Psoas muscle (tissue), 8 donors: ENCODE measurements around the gene RPAP3. TPM values are rescaled to one million over a fixed set of nuclear protein-coding genes. Genes with fewer than 3 reads are reported as not detected.

ENCODE experiments used
- ATAC-seq, 4 donors: fragments of 200-7000 bp; cut with Tn5 transposase; one replicate each; pipeline ENCODE4 v1.9.1; 2020; ENCODE audit warnings: moderate library complexity in 3 of 4, mild to moderate bottlenecking in 2 of 4
- DNase-seq, 2 donors: peaks; one replicate each; pipeline ENCODE4 v3.0.0-alpha.2; 2020
- H3K27ac ChIP-seq: fragments of 200-600 bp; one replicate; pipeline ENCODE4 v1.8.0; 2022
- H3K27me3 ChIP-seq, 3 donors: fragments of 200-600 bp in 1 of 3; one replicate each; pipeline versions ENCODE4 v1.6.1 to v1.8.0; 2013 to 2022; ENCODE audit warnings: low read length in 2 of 3, mild to moderate bottlenecking in 2 of 3, moderate library complexity in 1 of 3; ENCODE audit not compliant: insufficient read depth in 3 of 3
- H3K36me3 ChIP-seq, 2 donors: fragments of 200-600 bp in 1 of 2; one replicate each; pipeline versions ENCODE4 v1.6.1 to v1.8.0; 2013 to 2022; ENCODE audit warnings: low read depth in 1 of 2, mild to moderate bottlenecking in 1 of 2, moderate library complexity in 1 of 2; ENCODE audit not compliant: insufficient read depth in 1 of 2
- H3K4me1 ChIP-seq: fragments of 200-600 bp; one replicate; pipeline ENCODE4 v1.8.0; 2022
- H3K4me3 ChIP-seq: fragments of 200-600 bp; one replicate; pipeline ENCODE4 v1.8.0; 2022; ENCODE audit warnings: mild to moderate bottlenecking
- H3K9me3 ChIP-seq: fragments of 200-600 bp; one replicate; pipeline ENCODE4 v1.8.0; 2022
- CTCF ChIP-seq: fragments of 200-600 bp; IDR thresholded peaks from one replicate; pipeline ENCODE4 v1.8.0; 2022; ENCODE audit warnings: antibody characterized with exemption
- WGBS, 3 donors: extraction: QIAGEN DNeasy Blood & Tissue Kit; methylation state at CpG; one replicate each; pipeline versions ENCODE4 v1.1.6 to v1.1.7; 2013; 5-methylcytosine and 5-hydroxymethylcytosine counted together
- intact Hi-C, 2 donors: fragments of 100-400 bp; cut with DNase I; formaldehyde crosslinking; loops; one replicate each; pipeline versions ENCODE4 v1.11.0 to v1.14.2; 2022
- polyA plus RNA-seq, 3 donors: library from polyadenylated mRNA; stranded (reverse); fragments of 200-250 nt; gene quantifications; one replicate each; pipeline ENCODE4 v1.2.3, GENCODE V29; 2013
- total RNA-seq, 4 donors: library from RNA; stranded (reverse); fragmentation: NEBNext Ultra II Directional in 2 of 4; extraction: Animal tissue kit (Norgen Biotek cat#: 25700) in 2 of 4; gene quantifications; one replicate each; pipeline versions ENCODE4 v1.2.1 to v1.2.4, GENCODE V29; 2021 to 2023
- donor health status: healthy with polysubstance abuse.
- donor health status: DM: no; HTN: no; CAD: no; lungs with moderate emphysema.
- donor health status: Bipolar disorder and iron deficiency.
- donor health status: healthy.
- donor health status: DM: yes; HTN: yes; CAD: no.
- donor health status: DM: no; HTN: no; CAD: no.
- donor health status: DM: no; HTN: no; CAD: no.
- donor health status: DM: yes; HTN: yes; CAD: no.

RPAP3 gene
- total and polyA plus RNA-seq, 7 donors: 18.8 to 43.2 (median 26.4) TPM

GRCh38 chr12:47752552-47752951 lies 46.7 kb upstream of the RPAP3 start:
- 54 to 60% (median 56%) methylated on average over 7 of the region's 7 CpGs for WGBS, 3 donors
- no peaks in the 10 kb centered on the region for H3K9me3 ChIP-seq
- ATAC-seq (no peak), DNase-seq (no peak)
- H3K4me3 ChIP-seq: no peak overlapping the region
- peaks cover 38% of the 10 kb centered on the region for H3K4me1 ChIP-seq
- intact Hi-C loops: no loop called here
- H3K27ac ChIP-seq: peak overlapping the region; percentile 89
- no peak for TF ChIP-seq CTCF
- H3K36me3 ChIP-seq: peaks cover 0 to 3% of the 10 kb centered on the region in 2 donors
- H3K27me3 ChIP-seq: no peaks in the 10 kb centered on the region

- ATAC-seq (no peak), DNase-seq (no peak)
- no peak overlapping the region for H3K4me3 ChIP-seq
- no peaks in the 10 kb centered on the region for H3K27me3 ChIP-seq
- TF ChIP-seq CTCF: no peak
- peak overlapping the region; percentile 89 for H3K27ac ChIP-seq
- H3K9me3 ChIP-seq: no peaks in the 10 kb centered on the region
- 79 to 82% (median 82%) methylated on average over 4 of the region's 4 CpGs for WGBS, 3 donors
- H3K36me3 ChIP-seq: peaks cover 0 to 3% of the 10 kb centered on the region in 2 donors
- intact Hi-C loops: no loop called here
- peaks cover 38% of the 10 kb centered on the region for H3K4me1 ChIP-seq
Measured at GRCh38 chr12:47752121-47752520, 46.3 kb upstream of the RPAP3 start.

GRCh38 chr12:47751561-47751960 lies 45.7 kb upstream of the RPAP3 start:
- Histone ChIP-seq H3K27me3 (no peaks in the 10 kb centered on the region), H3K4me1 (peaks cover 38% of the 10 kb centered on the region), H3K4me3 (no peak overlapping the region), H3K36me3 (peaks cover 0 to 3% of the 10 kb centered on the region in 2 donors), H3K27ac (no peak overlapping the region), H3K9me3 (no peaks in the 10 kb centered on the region)
- no peak for TF ChIP-seq CTCF
- no peak for DNase-seq
- WGBS, 3 donors: 69 to 71% (median 70%) methylated on average over 9 of the region's 9 CpGs
- intact Hi-C loops: no loop called here
- no peak for ATAC-seq

- WGBS, 3 donors: 88 to 89% (median 88%) methylated on average over 18 to 19 of the region's 19 CpGs
- peaks cover 38% of the 10 kb centered on the region for H3K4me1 ChIP-seq
Measured at GRCh38 chr12:47750916-47751470, 45.2 kb upstream of the RPAP3 start.

More at GRCh38 chr12:47750916-47751470, 45.2 kb upstream of the RPAP3 start:
- Histone ChIP-seq H3K4me3 (no peak overlapping the region), H3K27ac (no peak overlapping the region), H3K27me3 (no peaks in the 10 kb centered on the region), H3K9me3 (no peaks in the 10 kb centered on the region), H3K36me3 (peaks cover 0 to 3% of the 10 kb centered on the region in 2 donors)
- TF ChIP-seq CTCF: no peak
- DNase-seq (no peak), ATAC-seq (no peak)
- intact Hi-C loops: no loop called here
